GM19372 (cell line): ENCODE data around the gene CHRNG.
"Not testable (repeated sequence)": the region's sequence is repeated elsewhere in the genome, so short reads cannot be mapped to it uniquely, and the experiment has no call there.

Source experiments
- ATAC-seq: cut with Tn5 transposase; IDR thresholded peaks from one replicate; pipeline ENCODE4 v1.9.1; 2021; ENCODE audit warnings: mild to moderate bottlenecking, low read depth, moderate library complexity; ENCODE audit not compliant: unreplicated experiment

CHRNG gene

GRCh38 chr2:232542715-232543467, 3.4 kb downstream of the CHRNG start:
- no peak for ATAC-seq

GRCh38 chr2:232543491-232543890, 4.0 kb downstream of the CHRNG start:
- ATAC-seq: no peak

DNA sequence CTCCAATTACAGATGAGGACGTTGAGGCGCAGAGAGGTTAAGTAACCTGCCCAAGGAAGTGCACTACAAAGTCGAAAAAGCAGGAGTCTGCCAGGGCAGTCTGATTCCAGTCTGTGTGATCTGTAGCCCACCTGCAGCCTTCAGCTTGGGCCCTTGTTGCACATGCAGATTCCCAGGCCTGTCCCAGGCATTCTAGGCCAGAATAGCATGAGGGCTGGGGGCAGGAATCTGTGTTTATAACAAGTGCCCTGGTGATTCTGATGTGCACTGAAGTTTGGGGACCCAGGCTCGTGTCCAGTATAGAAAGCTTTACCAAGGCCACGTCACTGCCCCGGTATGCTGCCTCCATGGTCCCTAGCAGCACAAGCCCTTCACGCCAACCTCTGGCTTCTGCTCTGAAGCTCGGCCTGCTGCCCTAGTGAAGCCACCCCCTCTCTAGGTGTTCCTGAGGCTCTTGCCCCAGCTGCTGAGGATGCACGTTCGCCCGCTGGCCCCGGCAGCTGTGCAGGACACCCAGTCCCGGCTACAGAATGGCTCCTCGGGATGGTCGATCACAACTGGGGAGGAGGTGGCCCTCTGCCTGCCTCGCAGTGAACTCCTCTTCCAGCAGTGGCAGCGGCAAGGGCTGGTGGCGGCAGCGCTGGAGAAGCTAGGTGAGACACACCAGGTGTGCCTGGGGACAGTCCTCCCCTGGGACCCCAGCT, 4.6 kb downstream of the CHRNG start:
- no peak for ATAC-seq

DNA sequence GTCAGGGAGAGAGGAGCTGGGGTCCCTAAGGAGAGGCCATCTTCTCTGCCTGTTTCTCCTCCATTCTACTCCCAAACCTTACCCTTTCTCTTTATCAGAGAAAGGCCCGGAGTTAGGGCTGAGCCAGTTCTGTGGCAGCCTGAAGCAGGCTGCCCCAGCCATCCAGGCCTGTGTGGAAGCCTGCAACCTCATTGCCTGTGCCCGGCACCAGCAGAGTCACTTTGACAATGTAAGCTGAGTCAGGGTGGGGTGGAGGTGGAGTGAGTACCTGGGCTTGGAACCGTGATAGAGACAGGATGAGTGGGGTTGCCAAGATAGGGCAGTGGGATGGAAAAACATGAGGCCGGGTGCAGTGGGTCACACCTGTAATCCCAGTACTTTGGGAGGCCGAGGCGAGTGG, 5.2 kb downstream of the CHRNG start:
- no peak for ATAC-seq

DNA sequence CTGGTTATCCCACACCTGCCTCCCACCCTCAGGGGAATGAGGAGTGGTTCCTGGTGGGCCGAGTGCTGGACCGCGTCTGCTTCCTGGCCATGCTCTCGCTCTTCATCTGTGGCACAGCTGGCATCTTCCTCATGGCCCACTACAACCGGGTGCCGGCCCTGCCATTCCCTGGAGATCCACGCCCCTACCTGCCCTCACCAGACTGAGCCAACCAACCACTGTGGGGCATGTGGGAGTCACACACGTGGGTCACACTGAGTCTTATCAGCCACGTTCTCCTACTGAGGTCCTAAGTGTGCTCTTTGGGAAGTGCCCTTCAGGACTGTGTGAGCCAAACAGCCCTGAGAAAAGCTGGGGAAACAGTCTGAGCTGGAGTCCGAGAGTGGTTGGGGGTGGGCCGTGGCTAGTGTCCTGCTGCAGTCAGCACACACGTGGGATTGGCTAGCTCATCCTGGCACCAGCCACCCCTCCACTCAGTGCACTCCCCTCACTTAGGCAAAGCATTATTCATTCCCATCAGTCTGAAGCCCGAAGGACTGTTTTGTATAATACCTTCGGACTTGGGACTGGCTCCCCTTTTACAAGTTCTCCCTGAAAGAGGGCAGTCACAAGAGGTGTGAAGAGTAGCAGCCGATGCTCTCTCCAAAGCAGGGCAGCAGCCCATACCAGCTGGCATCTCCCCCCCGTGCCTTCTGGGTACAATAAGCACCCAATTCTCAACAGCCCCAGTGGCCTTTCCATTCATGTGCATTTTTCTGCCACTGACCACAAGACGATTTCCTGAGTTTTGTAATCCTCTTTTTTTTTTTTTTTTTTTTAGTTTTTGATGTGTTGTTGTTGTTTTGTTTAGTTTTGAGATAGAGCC, 6.3 kb downstream of the CHRNG start:
- no peak for ATAC-seq

DNA sequence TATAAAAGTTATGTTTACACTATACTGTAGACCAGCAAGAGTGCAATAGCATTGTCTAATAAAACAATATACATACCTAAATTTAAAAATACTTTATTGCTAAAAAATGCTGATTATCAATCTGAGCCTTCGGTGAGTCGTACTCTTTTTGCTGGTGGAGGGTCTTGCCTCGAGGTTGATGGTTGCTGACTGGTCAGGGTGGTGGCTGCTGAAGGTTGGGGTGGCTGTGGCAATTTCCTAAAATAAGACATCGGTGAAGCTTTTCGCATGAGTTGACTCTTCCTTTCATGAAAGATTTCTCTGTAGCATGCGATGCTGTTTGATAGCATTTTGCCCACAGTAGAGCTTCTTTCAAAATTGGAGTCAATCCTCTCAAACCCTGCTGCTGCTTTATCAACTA, 8.5 kb downstream of the CHRNG start:
- ATAC-seq: no peak

DNA sequence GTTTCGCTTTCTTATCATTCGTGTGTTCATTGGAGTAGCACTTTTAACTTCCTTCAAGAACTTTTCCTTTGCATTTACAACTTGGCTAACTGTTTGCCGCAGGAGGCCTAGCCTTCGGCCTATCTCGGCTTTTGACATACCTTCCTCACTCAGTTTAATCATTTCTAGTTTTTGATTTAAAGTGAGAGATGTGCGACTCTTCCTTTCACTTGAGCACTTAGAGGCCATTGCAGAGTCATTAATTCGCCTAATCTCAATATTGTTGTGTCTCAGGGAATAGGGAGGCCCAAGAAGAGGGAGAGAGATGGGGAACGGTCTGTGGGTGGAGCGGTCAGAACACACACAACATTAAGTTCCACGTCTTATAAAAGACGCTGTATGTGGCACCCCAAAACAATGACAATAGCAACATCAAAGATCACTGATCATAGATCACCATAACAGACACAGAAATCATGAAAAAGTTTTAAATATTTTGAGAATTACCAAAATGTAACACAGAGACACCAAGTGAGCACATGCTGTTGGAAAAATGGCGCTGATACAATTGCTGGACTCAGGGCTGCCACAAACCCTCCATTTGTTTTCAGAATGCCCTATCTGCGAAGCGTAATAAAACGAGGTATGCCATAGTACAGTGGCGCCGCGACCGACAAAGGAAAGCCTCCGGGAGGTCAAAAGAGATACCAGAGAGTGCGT, 10.3 kb downstream of the CHRNG start:
- no peak for ATAC-seq

- peak; percentile 93 for ATAC-seq
These were observed 11.1 kb downstream of the CHRNG start, which contains the start of the genes EIF4E2 and TIGD1 for GRCh38 chr2:232550354-232551249. Gene EIF4E2, plus strand, starts transcription at chr2:232550689. Its CDS starts 36 bp downstream, at chr2:232550725. Gene TIGD1, minus strand, starts transcription at chr2:232550557. Its CDS starts 675 bp downstream, at chr2:232549882.

GRCh38 chr2:232551250-232551638, 11.8 kb downstream of the CHRNG start:
- ATAC-seq: no peak

DNA sequence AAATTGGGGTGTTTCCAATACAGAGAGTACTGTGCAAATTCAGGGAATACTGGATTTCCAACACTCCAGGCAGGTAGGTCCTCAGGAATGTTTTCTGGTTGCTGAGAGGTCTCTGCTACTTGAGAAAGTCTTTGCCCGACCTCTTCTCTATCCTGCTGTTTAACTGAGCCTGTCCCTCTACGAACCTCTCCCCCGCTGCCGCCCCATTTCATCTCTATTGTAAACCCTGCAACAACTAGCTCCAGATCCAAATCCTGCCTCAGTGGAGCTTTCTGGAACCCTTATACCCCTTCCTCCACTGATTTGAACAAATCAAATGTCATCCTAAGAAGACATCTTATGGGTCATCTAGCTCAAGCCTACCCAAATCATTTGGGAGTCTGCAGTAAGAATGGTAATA, 12.3 kb downstream of the CHRNG start:
- ATAC-seq: no peak

DNA sequence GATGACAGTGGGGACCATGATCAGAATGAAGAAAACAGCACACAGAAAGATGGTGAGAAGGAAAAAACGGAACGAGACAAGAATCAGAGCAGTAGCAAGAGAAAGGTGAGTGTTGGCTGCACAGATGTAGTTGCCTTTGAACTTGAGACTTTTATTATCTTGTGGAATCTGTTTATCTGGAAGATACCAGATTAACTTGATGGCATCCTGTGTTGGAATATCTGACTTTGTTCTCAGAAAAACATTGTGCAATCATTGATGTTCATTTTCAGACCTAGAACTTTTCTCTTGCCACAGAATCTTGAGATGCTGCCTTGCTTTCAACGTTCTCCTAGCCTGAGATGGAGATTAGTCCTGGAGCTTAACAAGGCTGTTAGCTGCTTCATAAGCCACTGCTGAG, 16.9 kb downstream of the CHRNG start:
- ATAC-seq: no peak

DNA sequence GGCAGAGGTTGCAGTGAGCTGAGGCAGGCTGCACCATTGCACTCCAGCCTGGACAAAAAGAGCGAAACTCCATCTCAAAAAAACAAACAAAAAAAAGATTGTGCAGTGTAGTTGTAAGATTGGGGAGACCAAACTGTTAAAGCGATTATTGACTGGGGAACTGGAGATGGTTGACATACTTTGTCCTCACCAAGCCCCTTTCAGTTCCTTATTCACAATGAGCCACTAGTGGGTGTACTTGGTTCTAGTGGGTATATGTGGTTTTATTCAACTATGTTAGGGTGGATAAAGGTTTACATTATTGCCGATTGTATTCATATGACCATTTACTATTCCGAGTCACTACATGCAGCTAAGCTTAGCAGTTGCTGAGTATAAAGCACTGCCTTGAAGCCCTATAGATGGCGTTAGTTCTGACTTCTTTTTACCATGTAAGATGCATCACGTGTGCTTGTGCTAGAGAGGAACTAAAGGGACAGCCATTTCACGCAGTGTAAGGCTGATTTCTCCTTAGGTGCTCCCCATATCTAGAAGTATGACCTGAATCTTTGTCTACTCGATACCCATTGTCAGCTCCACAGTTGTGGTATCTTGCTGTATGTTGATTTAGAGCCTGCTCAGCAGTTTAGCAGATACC, 23.1 kb downstream of the CHRNG start:
- no peak for ATAC-seq

DNA sequence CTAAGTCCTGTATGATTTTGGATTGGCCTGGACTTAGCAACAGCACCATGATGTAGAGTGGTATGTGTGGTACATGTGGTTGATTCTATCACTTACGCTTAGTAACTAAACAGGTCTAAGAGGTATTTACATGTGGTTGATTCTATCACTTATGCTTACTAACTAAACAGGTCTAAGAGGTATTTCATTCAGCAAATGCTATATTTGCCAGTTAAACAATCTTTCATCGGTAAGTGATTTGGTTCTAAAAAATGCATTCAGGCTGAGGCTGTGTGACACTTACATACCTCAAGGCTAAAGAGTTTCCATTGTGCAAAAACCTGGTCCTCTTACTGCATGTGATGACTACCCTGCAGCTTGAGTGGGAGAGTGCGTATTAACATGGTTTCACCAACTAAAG, 24.1 kb downstream of the CHRNG start:
- no peak for ATAC-seq

DNA sequence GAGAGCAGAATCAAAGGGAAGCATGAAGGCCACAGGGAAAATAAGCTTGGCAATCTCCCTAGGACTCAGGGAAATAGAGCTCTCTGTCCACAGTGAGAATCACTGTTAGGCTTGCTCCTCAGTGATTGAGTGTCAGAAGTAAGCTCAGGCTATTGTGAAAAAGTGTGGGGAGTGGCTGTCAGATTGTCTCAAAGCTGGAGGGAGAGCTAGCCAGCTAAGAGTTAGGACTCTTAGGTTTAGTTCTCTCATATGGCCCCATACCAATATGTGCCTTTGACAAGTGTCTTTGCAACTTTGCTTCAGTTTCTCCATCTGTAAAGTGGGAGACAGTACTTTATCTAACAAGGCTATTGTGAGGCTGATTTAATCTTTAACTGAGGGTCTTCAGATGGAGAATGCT, 28.2 kb downstream of the CHRNG start:
- no peak for ATAC-seq

DNA sequence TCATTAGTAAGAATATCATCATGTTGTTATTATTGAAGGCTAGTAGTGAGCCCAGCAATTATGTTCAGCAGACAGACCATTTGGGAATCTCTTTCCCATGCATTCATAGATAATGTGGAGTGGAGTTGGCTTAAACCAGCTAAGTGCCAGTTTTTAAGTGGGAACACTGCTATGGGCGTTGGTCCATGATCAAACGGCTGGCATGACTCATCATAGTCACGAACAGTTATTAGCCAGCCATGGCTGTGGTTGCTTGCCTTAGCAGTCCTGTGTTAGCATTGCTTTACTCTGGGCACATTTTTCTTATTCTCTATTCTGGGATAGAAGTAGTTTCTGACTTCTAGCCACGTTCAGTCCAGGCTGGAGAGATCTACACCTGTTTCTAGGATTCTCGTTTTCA, 28.7 kb downstream of the CHRNG start:
- no peak for ATAC-seq

DNA sequence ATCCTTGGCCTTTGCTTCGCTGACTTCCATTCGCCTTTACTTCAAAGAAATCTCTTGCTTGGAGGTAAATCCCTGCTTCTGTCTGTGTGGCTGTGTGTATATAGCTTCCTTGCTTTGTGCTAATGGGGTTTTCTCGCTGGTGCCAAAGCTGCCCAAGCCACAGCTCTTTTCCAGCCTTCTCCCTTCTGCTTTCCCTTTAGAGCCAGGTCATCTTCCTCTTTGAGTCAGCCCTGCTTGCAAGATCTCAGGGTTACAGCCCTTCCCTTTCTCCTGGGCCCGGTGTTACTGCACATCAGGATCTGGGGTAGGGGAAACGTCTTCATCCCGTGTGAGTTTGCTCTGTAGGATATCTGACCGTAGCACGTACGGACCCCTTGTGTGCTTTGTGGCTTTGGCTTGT, 30.0 kb downstream of the CHRNG start:
- ATAC-seq: no peak

DNA sequence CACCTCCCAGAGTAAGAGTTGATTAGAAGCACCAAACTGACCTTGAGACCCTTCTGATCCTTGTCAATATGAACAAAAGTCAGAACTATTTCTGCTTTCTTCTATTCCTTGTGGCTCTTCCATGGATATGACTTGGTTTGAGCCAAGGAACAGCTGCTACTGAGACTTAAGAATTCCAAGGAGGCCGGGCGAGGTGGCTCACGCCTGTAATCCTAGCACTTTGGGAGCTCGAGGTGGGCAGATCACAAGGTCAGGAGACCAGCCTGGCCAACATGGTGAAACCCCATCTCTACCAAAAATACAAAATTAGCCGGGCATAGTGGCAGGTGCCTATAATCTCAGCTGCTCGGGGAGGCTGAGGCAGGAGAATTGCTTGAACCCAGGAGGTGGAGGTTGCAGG, 31.0 kb downstream of the CHRNG start:
- ATAC-seq: not testable (repeated sequence)

DNA sequence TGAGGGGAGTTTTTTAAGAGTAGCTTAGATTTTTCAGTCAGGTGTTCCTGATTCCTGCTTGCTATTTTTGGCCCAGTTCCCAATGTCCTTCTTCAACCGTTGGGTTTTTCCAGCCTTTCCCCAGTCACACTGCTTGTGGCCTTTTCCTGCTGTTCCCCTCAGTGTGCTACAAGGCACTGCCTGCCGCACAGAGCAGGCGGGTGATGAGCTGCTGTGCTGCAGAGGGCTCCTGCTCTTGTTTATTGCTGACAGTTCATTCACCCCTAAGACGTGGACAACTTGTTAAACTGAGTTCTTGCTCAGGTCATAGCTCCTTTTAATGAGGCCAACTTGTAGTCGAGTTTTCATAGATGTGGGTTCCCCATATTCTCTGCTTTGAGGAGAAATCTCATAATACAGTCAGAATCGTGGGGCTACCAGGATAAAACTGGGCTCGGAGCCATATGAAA, 31.6 kb downstream of the CHRNG start:
- no peak for ATAC-seq

DNA sequence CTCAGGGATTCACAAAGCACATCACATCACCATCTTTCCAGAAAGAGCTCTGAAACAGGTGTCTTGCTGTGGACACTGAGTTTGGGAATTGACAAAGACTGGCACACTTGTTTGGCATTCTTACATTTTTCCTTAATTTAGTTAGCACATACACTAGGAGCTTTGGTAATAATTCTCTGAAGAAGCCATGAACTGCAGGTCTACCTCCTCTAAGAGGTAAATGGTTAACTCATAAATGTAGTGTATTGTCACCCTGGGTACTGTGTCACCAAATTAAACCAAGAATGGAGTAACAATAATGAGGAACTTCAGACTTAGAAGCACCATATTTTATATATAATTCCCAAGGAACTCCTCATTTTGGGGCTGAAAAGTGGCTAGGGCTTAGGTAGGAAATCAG, 33.5 kb downstream of the CHRNG start:
- ATAC-seq: no peak
